HG03521 (cell line): ENCODE data around the gene ELMO1.

Experiments used
- ATAC-seq: cut with Tn5 transposase; IDR thresholded peaks from one replicate; pipeline ENCODE4 v1.9.1; 2021; ENCODE audit warnings: mild to moderate bottlenecking, moderate library complexity; ENCODE audit not compliant: unreplicated experiment

The ELMO1 gene

GRCh38 chr7:37037286-37037685, 411.4 kb downstream of the ELMO1 start:
- ATAC-seq, result no peak

- ATAC-seq, result no peak
Observed at GRCh38 chr7:37035631-37036030, 413.0 kb downstream of the ELMO1 start.

- ATAC-seq, result no peak
Observed at GRCh38 chr7:37033141-37033540, 415.5 kb downstream of the ELMO1 start.

- ATAC-seq, result no peak
Observed at GRCh38 chr7:37032258-37032601, 416.4 kb downstream of the ELMO1 start.

GRCh38 chr7:37031571-37032257, 416.9 kb downstream of the ELMO1 start:
- no peak for ATAC-seq

GRCh38 chr7:37028909-37029440, 419.7 kb downstream of the ELMO1 start:
- no peak for ATAC-seq

- no peak for ATAC-seq
Observed at GRCh38 chr7:37027557-37028341, 420.9 kb downstream of the ELMO1 start.

- ATAC-seq, result no peak
Observed at GRCh38 chr7:37027104-37027503, 421.6 kb downstream of the ELMO1 start.

GRCh38 chr7:37018954-37019353, 429.7 kb downstream of the ELMO1 start:
- no peak for ATAC-seq

GRCh38 chr7:37016064-37016878, 432.4 kb downstream of the ELMO1 start:
- ATAC-seq, result no peak

GRCh38 chr7:37015353-37016034, 433.2 kb downstream of the ELMO1 start:
- ATAC-seq, result no peak

- ATAC-seq, result no peak
Observed at GRCh38 chr7:37013771-37014170, 434.9 kb downstream of the ELMO1 start.

GRCh38 chr7:37011151-37011890, 437.3 kb downstream of the ELMO1 start:
- ATAC-seq, result no peak

- no peak for ATAC-seq
Observed at GRCh38 chr7:37009125-37009675, 439.5 kb downstream of the ELMO1 start.

GRCh38 chr7:37007691-37008090, 441.0 kb downstream of the ELMO1 start:
- ATAC-seq, result no peak

GRCh38 chr7:37007268-37007667, 441.4 kb downstream of the ELMO1 start:
- ATAC-seq, result no peak

- no peak for ATAC-seq
Observed at GRCh38 chr7:37006764-37007163, 441.9 kb downstream of the ELMO1 start.

GRCh38 chr7:37000511-37000910, 448.2 kb downstream of the ELMO1 start:
- ATAC-seq, result no peak

GRCh38 chr7:36999626-37000485, 448.8 kb downstream of the ELMO1 start:
- ATAC-seq, result no peak
